T-helper 2 cell treated with Interferon-gamma antibody and Interleukin-4, amounts not matched to agents 100 ng/mL and 5 ng/mL, for 36 hours (primary cell): ENCODE results near the gene TMOD2. TPM values are rescaled to one million over a fixed set of nuclear protein-coding genes. Genes with fewer than 3 reads are reported as not detected.
"Not testable (repeated sequence)": the region's sequence is repeated elsewhere in the genome, so short reads cannot be mapped to it uniquely, and the experiment has no call there.

ENCODE experiments used
- intact Hi-C: fragments of 100-400 bp; cut with micrococcal nuclease; formaldehyde crosslinking; loops from one replicate; pipeline ENCODE4 v1.15.1; 2023
- total RNA-seq: library from RNA; stranded (reverse); gene quantifications from 2 replicates; pipeline ENCODE4 v1.2.3, GENCODE V29; 2022

Gene TMOD2
- total RNA-seq, 1 donor from 2014 or later, result 4.1 TPM

DNA sequence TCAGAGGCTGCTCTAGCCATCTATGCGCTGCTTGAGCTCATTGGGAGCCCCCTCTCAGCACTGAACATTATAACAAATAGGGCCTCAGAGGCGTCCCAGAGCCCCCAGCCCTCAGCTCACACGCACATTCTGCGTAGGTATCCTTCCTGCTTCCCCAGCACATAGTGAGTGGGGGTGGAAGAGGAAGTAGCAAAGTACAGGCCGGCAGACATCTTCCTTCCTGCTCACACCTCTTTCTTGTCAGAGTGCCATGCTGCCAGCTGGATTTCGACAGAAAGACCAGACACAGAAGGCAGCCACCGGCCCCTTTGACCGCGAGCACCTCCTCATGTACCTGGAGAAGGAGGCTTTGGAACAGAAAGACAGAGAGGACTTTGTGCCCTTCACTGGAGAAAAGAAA is 16.6 kb downstream of the TMOD2 start:
- intact Hi-C loops, result no loop called here

DNA sequence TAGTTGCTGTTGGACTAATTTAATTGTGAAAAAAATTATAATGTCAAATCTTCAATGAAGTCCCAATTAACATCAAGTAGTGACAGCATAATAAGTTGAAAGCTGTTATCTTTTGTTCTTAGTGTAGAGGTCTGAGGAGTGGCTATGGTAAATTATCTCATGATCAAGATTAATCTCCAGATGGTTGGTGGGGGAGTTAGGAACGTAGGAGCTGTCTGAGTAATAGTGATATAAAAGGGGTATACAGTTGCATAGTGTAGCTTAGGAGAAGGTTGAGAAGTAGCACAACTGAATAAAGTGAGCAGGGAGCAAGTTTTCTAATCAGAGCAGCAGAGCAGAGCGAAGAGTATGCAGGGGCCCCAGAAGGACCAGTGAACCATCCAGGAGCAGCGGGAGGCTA is 19.5 kb downstream of the TMOD2 start:
- intact Hi-C loops, result no loop called here

DNA sequence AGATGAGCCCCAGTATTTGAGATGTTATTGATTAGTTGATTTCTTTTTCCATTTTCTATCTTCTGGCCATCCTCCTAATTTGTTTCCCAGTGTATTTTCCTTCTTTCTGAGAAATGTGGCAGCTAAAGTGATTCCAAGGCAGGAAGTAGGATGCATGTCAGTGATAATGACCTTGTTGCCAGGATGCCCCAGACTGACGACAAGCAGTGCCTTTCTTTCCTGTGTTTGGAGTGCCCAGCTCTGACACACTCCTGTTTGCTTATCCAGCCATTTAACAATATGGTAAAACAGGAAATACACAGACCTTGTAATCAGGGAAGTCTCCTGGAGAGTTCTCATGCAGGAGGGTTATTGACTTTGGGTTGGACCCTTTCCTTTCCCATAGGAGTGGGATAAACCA is 20.4 kb downstream of the TMOD2 start:
- intact Hi-C loops, result no loop called here

DNA sequence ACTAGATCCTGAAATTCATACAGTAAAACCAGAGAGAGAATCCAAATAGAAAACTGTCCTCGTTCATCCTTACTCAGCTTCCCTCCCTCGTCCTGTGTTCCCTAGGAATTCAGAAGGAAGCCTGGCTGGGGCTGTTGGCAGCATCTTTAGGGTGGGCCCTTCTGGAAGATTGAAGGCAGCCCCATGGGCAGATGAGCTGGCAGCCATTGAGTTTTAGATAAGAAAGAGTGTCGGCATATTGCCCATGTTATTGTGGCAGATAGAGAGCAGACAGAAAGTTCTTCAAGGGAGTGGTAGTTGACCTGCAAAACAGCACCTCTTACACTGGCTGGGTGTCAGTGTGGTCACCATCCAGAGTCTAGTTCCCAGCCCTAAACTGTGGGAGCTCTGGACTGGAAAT is 23.5 kb downstream of the TMOD2 start:
- intact Hi-C loops, result no loop called here

DNA sequence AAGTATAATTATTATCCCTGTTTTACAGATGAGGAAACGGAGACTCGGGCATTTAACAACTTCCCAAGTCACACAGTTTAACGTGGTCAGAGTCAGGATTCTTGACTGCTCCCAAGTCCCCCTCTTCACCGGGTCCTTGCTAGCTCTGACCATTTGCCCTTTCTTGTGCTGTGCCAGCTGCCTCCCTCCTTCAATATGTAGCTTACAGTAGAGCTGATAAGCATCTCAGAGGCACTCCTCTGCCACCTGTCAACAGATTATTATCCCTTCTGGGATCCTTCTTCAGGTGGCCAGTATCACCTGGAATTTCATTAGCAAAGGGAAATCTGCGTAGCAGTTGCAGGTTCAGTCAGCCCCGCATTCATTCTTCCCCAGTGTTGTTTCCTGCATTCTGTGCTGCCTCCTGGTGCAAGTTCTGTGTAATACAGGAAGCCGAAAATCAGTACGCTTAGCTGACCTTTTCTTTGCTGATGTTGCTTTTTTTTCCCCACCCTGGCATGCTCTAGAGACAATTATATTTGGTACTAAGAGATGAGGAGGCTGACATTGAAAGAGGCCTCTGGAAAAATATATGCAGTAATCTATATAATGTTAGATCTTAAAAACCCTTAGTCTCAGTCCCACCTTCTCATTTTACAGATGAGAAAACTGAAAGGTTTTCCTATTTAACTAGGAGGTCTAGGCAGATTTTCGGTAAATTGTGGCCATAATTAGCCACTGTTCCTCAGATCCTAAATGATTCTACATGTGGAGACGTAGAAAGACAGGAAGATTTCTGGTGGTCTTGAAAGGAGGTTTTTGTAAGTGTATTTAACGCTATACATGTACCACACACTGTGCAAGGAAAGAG is 24.8 kb downstream of the TMOD2 start:
- intact Hi-C loops, result loop anchor here (1.0 to 2.0 kb wide), 2 partner anchors 39 to 126 kb away; partner anchors contain the start of gene LYSMD2

DNA sequence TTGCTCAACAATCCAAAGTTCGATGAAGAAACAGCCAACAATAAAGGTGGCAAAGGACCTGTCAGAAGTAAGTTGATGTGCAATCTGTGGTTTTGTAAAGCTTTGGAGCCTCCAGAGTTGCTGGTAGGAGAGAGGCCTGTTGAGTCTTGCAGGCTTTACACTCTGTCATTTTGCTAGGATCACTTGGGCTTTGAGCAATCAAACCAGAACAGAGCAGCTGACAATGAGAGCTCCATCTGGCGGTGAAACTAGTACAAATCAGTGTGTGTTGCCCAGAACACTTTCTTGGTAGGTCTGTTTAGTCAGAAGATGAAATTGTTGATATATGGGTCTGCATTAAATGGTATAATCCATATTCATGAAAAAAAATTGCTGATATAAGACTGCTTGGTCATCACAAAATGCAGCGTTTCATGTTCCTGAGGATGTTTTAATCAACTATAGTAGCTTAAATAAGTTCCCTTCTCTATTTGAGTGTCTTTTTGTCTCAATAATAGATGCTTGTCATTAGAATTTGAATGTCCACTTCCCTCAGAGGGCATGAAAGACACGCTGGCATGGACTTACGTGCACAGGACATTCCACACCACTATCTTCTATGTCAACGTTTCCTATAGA is 25.7 kb downstream of the TMOD2 start:
- intact Hi-C loops, result loop anchor here (1.0 to 2.0 kb wide), 2 partner anchors 40 to 127 kb away; partner anchors contain the start of gene LYSMD2

DNA sequence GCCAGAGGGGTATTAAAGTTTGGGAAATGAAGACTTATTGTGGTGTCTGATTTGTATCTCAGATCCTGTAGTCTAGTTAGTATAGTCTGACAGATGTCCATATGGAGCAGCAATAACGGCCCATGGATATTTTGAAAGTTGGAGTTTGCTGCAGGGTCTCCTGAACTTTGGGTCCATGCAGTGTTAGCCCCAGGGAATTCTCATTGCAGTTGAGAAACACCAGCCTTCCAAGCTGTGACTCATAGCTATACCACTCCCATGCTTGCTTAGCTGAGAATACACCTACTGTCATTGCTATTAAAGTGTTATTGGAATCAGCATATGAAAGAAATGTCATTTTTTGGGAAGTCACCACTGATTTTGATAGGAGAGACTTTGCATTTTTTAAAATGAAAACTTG is 29.2 kb downstream of the TMOD2 start:
- intact Hi-C loops, result no loop called here

DNA sequence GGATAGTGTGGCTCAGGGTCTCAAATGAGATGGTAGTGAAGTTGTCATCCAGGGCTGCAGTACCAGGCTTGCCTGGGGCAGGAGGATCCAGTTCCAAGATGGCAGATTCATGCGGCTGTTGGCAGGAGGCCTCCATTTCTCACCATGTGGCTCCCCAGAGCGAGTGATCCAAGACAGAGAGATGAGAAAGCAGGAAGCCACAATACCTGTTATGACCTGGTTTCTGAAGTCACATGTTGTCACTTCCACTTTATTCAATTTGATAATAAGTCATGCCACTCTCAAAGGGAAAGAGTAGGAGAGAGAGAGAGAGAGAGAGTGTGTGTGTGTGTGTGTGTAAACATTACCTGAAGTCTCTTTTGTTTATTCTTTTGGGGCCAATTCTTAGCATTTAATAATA is 30.1 kb downstream of the TMOD2 start:
- intact Hi-C loops, result no loop called here

DNA sequence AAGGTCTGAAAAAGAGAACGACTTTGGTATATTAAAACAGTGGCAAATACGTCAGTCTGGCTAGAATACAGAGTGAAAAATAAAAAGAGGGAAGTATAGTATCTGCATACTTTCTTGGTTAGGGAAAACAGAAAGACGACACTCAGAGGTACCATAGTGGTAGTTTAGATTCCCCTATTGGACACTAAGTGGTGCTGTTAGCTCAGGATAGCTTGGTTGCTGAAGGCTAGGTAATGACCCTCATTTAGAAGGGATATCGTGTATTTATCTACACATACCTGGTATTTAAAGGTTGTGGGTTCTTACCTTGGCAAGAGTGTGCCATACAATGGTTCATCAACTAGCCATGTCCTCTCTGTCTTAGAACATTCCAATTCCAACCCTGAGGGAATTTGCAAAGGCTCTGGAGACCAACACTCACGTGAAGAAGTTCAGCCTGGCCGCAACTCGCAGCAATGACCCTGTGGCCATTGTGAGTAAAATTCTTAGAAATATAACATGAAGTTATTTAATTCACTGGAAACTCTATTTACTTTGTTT is 31.0 kb downstream of the TMOD2 start:
- intact Hi-C loops, result no loop called here

DNA sequence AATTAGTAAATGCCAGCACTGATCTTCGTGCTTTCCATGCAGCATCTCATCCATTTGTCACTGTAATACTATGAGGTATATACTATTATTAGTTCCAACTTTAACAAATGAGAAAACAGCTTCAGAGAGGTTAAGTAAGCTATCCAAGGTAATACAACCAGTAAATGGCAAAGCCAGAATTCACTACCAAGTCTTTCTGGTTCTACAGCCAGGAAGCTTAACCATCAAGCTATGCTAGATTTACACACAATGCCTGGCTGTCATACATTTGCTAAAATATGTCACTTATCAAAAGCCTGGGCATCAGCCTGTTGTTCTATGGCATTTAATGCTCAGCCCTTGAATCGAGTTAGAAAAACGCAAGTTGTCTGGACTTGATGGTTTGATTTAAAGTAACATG is 32.6 kb downstream of the TMOD2 start:
- intact Hi-C loops, result no loop called here

DNA sequence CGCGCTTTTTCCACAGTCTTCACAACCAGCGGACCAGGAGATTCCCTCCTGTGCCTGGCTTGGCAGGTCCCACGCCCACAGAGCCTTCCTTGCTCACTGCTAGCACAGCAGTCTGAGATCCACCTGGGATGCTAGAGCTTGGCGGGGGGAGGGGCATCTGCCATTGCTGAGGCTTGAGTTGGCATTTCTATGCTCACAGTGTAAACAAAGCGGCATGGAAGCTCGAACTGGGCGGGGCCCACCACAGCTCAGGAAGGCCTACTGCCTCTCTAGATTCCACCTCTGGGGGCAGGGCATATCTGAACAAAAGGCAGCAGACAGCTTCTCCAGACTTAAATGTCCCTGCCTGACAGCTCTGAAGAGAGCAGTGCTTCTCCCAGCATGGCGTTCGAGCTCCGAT is 35.7 kb downstream of the TMOD2 start:
- intact Hi-C loops, result not testable (repeated sequence)

DNA sequence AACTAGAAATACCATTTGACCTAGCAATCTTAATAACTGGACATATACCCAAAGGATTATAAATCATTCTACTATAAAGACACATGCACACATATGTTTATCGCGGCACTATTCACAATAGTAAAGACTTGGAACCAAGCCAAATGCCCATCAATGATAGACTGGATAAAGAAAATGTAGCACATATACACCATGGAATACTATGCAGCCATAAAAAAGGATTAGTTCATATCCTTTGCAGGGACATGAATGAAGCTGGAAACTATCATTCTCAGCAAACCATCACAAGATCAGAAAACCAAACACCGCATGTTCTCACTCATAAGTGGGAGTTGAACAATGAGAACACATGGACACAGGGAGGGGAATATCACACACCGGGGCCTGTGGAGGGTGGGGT is 41.1 kb downstream of the TMOD2 start:
- intact Hi-C loops, result not testable (repeated sequence)

DNA sequence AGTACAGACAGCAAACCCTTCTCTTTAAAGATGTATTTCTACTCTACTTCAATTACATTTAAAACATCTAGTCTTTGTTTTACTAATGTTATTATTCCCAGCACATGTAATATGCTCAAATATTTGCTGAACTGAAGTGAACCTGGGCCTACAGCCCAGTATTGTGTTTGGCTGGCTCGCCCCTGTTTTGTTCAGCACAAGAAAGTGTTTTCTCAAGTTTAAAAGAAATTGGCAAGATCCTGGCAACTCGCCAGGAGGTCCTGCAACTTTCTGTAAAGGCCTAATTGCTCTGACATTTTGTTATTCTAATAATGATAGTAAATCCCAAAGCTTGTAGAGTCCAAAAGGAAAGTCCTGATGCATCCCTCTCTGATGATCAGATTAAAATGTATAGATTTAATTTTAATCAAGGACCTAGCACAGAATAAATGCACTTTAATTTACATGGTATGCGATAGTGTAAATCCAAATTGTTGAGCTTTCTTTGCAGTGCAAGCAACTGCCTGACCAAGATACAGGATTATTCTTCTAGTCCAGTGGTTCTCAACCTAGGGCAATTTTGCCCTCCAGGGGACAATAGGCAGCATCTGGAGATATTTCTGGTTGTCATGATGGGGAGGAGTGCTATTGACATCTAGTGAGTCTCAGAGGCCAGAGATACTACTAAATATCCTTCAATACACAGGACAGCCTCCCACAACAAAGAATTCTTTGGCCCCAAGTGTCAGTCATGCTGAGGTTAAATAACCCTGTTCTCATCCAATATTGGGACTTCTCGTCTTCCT is 42.3 kb downstream of the TMOD2 start:
- intact Hi-C loops, result no loop called here

DNA sequence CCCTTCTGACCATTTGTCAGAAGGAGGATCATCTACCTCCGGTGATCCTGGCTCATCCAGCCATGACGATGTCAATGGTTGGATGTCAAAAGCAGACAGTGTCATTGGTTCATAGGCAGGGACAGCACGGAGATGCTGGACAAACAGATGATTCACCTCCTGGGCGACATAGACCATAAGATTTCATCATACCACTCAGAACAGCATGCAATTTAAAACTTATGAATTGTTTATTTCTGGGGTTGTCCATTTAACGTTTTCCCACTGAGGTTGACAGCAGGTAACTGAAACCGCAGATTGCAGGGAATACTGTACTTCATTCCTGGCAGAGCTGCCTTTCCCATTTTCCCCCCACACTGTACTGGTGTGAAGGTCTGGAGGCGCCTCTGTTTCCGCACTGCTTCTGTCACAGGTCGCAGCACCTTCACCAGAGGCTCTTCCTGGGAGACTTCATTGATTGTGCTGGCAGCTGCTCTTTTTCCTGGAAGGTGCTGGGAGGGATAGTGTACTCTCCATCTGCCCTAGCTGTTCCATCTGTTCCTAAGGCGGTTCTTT is 45.5 kb downstream of the TMOD2 start:
- intact Hi-C loops, result no loop called here

DNA sequence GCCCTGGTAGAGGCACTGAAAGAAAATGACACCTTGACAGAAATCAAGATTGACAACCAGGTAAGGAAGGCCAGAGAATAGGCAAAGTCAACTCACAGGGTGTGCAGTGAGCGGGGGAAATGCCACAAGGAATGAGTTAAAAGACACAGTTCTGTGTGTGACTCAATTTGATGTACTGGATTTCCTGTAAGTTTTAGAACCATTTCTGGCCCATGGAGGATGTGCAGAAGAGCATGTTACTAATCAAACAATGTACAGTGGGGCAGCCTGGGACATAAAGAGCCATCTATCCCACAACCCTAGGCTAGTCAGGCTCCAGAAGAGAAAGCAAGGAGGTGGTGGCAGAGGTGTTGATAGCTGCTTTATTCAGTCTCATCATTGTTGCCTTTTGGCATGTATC is 46.9 kb downstream of the TMOD2 start:
- intact Hi-C loops, result no loop called here

DNA sequence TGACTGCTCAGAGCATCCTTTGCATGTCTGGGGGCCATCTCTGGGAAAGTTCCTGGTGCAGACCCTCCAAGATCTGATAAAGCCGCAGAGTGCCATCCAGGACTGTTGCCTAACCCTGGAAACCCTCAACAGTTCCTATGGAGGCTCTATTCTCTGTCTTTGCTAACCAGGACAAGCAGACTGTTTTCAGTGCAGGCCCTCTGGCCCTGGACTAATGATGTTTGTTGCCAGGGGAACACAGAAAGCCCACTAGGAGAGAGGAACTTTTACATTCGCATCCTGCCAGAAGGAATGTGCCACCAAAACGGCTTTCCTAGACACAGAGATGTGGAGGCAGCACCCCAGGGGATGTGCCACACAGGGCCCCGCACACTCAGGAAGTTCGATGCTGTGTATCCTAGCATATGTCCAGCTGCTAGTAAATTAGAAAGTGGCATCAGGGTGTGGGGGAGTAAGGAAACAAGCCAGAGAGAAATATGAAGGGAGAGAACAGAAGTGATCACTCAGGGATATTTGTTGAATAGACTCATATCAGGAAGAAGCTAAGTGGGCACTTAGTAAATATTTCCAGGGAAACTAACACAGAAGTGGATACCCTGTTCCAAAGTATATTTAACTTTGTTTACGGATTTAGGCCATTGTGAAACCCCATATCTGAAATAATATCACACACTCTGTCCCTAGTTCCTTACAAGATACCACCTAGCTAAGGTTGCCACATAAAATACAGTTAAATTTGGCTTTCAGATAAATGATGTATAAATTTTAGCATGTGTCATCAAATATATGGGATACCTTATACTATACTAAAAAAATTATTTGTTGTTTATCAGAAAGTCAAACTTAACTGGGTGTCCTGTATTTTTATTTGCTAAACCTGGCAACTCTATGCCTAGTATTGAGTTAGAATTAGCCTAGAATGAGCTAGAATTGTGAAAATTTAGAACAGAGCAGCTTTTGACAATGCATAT is 48.2 kb downstream of the TMOD2 start:
- intact Hi-C loops, result no loop called here

DNA sequence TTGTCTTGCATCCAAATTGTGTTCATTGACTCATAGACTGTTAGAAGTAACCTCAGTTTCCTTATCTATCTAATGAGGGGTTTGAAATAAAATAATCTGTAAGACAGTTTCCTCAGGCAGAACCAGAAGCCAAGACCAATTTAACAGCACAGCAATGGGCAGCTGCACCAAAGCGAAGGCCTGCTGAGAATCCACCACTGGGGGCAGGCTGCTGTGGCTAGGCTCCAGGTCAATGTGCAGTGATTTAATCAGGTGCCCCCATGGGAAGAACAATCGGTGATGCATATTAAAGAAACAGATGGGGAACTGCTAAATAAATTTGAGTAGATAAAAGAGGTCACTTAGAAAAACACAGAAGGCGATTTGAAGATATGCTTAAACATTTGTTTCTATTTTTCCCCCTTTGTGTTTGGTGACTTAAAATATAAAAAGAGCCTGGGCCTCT is 50.0 kb downstream of the TMOD2 start:
- intact Hi-C loops, result no loop called here

DNA sequence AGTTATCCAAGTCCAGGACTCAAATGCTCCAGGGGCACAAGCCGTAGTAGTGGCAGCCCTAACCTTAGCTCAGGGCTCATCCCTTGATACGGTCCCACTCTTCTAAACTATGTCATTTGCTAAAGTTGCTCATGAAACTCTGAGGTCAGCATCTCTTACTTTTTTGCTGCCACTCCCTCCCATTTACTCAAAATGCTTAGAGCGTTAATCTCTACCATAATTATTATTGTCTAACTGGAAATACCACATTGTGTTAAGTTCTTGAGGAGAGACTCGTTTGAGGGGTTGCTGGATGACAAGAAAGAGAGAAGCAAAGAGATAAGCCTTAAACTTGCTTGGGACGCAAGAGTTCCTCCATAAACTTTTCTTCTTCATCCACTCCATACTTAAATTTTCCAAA is 51.2 kb downstream of the TMOD2 start:
- intact Hi-C loops, result no loop called here

DNA sequence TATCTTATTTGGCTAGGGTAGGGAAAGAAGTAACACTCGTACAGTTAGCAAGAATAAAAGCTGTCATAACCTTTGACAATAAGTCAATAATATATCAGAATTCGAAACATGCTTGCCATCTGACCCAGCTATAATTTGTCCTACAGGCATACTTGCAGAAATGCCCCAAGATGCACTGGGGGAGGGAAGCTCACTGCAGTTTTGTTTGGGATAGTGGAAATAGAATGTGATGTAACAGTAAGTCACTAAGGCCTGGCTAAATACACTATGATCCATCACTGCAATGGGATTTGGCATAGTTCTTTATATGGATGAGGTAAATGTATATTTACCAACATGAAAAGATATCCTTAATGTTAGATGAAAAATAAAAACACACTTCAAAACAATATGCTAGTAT is 52.6 kb downstream of the TMOD2 start:
- intact Hi-C loops, result no loop called here

DNA sequence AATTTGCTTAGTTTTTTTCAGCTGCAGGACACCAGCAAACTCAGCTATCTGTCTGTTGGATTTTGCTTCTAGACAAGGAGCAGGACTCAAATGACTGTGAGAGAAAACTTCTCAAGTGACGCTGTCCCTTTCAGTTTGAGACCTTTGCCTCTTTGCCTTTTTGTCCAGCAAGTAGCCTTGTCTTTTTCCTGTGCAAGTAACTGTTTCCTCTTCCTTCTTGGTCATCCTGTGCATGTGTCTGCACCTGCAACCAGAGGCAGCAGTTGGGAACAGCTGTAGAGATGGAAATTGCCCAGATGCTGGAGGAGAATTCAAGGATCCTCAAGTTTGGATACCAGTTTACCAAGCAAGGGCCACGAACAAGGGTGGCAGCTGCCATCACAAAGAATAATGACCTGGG is 54.7 kb downstream of the TMOD2 start:
- intact Hi-C loops, result no loop called here
